GM12878 (cell line): Measurements from ENCODE around the gene NKD1. TPM values are rescaled to one million over a fixed set of nuclear protein-coding genes. Genes with fewer than 3 reads are reported as not detected.

ENCODE experiments used
- ATAC-seq: fragments of 200-7000 bp; cut with Tn5 transposase; 3 replicates; pipeline ENCODE4 v1.9.1; 2020; ENCODE audit warnings: mild to moderate bottlenecking, moderate library complexity
- BruUV-seq: library from RNA; stranded (reverse); fragments of 400-500 nt; replicated peaks from 2 replicates; lab custom pipeline; 2021; lab: Mats Ljungman, UMichigan
- CTCF ChIA-PET: fragments of 300-600 bp; sonication (Branson Sonifier 250); formaldehyde crosslinking; extraction: SDS; loops from one replicate; lab custom pipeline; 2021; ENCODE audit warnings: inconsistent platforms; lab: Yijun Ruan, JAX
- POLR2A ChIA-PET: fragments of 350-600 bp; formaldehyde crosslinking; extraction: SDS; loops from one replicate; lab custom pipeline; 2021; ENCODE audit warnings: inconsistent platforms; lab: Charles Lee
- RAD21 ChIA-PET: fragments of 300-600 bp; sonication (Branson Sonifier 250); formaldehyde crosslinking; loops from one replicate; lab custom pipeline; 2023; ENCODE audit warnings: antibody characterized with exemption; ENCODE audit not compliant: unreplicated experiment; lab: Charles Lee
- SMC1A ChIA-PET: fragments of 300-600 bp; sonication (Branson Sonifier 250); formaldehyde crosslinking; loops from one replicate; lab custom pipeline; 2023; ENCODE audit not compliant: unreplicated experiment, uncharacterized antibody; lab: Charles Lee
- DNase-seq: peaks from one replicate; pipeline ENCODE4 v3.0.0-alpha.2; 2011; ENCODE audit warnings: low read depth, low spot score
- FAIRE-seq: peaks from 3 replicates; lab custom pipeline; 2011; peaks lifted over from hg19 to GRCh38; lab: Jason Lieb, UNC
- H2AFZ ChIP-seq: 2 replicates; pipeline ENCODE4 v1.6.0; 2011; ENCODE audit warnings: low read depth, low read length, control low read depth; ENCODE audit not compliant: control insufficient read depth
- H3K27ac ChIP-seq: 2 replicates; pipeline ENCODE4 v1.5.1; 2011; ENCODE audit warnings: control low read depth; ENCODE audit not compliant: control insufficient read depth, insufficient read depth
- H3K27me3 ChIP-seq, 2 experiments: replicated peaks in 1 of 2; 2 replicates each; pipeline versions ENCODE4 v1.6.0 to v1.6.1; 2011; ENCODE audit warnings: low read length in 1 of 2; ENCODE audit not compliant: control insufficient read depth in 2 of 2, insufficient read depth in 2 of 2
- H3K36me3 ChIP-seq, 2 experiments: 2 replicates each; pipeline ENCODE4 v1.5.1; 2011; ENCODE audit warnings: low read length in 1 of 2; ENCODE audit not compliant: control insufficient read depth in 2 of 2, insufficient read depth in 2 of 2
- H3K4me1 ChIP-seq: 2 replicates; pipeline ENCODE4 v1.6.1; 2011; ENCODE audit warnings: mild to moderate bottlenecking, low read length, moderate library complexity, mixed read lengths; ENCODE audit not compliant: control insufficient read depth, insufficient read depth
- H3K4me2 ChIP-seq: 2 replicates; pipeline ENCODE4 v1.6.0; 2011; ENCODE audit warnings: control low read depth; ENCODE audit not compliant: control insufficient read depth, insufficient read depth
- H3K4me3 ChIP-seq: fragments of 200-600 bp; sonication (generic); 2 replicates; pipeline ENCODE4 v1.5.1; 2016
- H3K79me2 ChIP-seq: 2 replicates; pipeline ENCODE4 v1.6.0; 2011; ENCODE audit warnings: low read length; ENCODE audit not compliant: control insufficient read depth, insufficient read depth
- H3K9ac ChIP-seq: 2 replicates; pipeline ENCODE4 v1.8.0; 2011; ENCODE audit warnings: low read length, control low read depth, mixed read lengths; ENCODE audit not compliant: control insufficient read depth, insufficient read depth
- H3K9me3 ChIP-seq: replicated peaks from 3 replicates; pipeline ENCODE4 v1.5.1; 2011; ENCODE audit warnings: mild to moderate bottlenecking, low read length; ENCODE audit not compliant: control insufficient read depth, insufficient read depth
- H4K20me1 ChIP-seq: 2 replicates; pipeline ENCODE4 v1.6.0; 2011; ENCODE audit not compliant: control insufficient read depth, insufficient read depth
- FOXK2 ChIP-seq: fragments of 450-650 bp; IDR thresholded peaks from 2 replicates; pipeline ENCODE4 v1.6.1; 2017; ENCODE audit warnings: mild to moderate bottlenecking, moderate library complexity
- HDAC6 ChIP-seq: fragments of 200-600 bp; sonication (generic); IDR thresholded peaks from one replicate; pipeline ENCODE4 v1.8.0; 2017; ENCODE audit warnings: antibody characterized with exemption; ENCODE audit not compliant: unreplicated experiment
- IRF4 ChIP-seq: IDR thresholded peaks from 2 replicates; pipeline ENCODE4 v1.6.1; 2011; ENCODE audit warnings: low read depth, low read length
- MEF2A ChIP-seq: IDR thresholded peaks from 2 replicates; pipeline ENCODE4 v1.6.1; 2011; ENCODE audit warnings: low read depth, mild to moderate bottlenecking, low read length, moderate library complexity; ENCODE audit not compliant: insufficient read depth
- POU2F2 ChIP-seq: IDR thresholded peaks from 3 replicates; pipeline ENCODE4 v1.6.1; 2011; ENCODE audit warnings: low read depth, mild to moderate bottlenecking, low read length, borderline replicate concordance
- RAD21 ChIP-seq: IDR thresholded peaks from 2 replicates; pipeline ENCODE4 v1.6.1; 2011; ENCODE audit warnings: mild to moderate bottlenecking, low read depth, low read length, moderate library complexity; ENCODE audit not compliant: insufficient read depth
- RUNX3 ChIP-seq: IDR thresholded peaks from 2 replicates; pipeline ENCODE4 v1.6.1; 2012; ENCODE audit warnings: low read length, inconsistent platforms
- STAT1 ChIP-seq: fragments of 450-650 bp; conservative IDR thresholded peaks from 2 replicates; pipeline ENCODE4 v1.6.1; 2014; ENCODE audit warnings: antibody characterized with exemption, mild to moderate bottlenecking
- ZNF207 ChIP-seq: fragments of 450-650 bp; IDR thresholded peaks from 2 replicates; pipeline ENCODE4 v1.6.1; 2014; ENCODE audit warnings: antibody characterized with exemption, mild to moderate bottlenecking, borderline replicate concordance
- WGBS: methylation state at CpG from one replicate; pipeline ENCODE4 v1.1.6; 2016; ENCODE audit warnings: low lambda C conversion rate; ENCODE audit not compliant: insufficient replicate concordance, insufficient coverage; ENCODE audit errors: missing lambda C conversion rate; 5-methylcytosine and 5-hydroxymethylcytosine counted together
- in situ Hi-C: fragments of 300-500 bp; cut with MboI; formaldehyde crosslinking; loops from 9 replicates; pipeline ENCODE4 v1.14.3; 2018; ENCODE audit warnings: mixed read lengths
- intact Hi-C: fragments of 100-400 bp; cut with micrococcal nuclease; formaldehyde crosslinking; loops from one replicate; pipeline ENCODE4 v1.14.2; 2022; ENCODE audit not compliant: unreplicated experiment
- polyA plus RNA-seq, 11 experiments: library from polyadenylated mRNA; depleted of rRNA in 4 of 11; unstranded in 6 of 11; stranded (reverse) in 5 of 11; fragments of >200 nt; fragmentation: Nextera tagmentation in 4 of 11; fragmentation: Illumina TruSeq in 1 of 11; extraction: Ambion mirVana in 4 of 11; extraction: Trizol in 1 of 11; gene quantifications; 1 replicate in 1 of 11; 2 replicates in 10 of 11; pipeline versions ENCODE4 v1.2.1 to v1.2.3, GENCODE V29; 2011 to 2016; ENCODE audit warnings: inconsistent platforms in 2 of 11, missing spikeins in 2 of 11, low read depth in 1 of 11
- total RNA-seq, 4 experiments: library from RNA; depleted of rRNA in 3 of 4; stranded (reverse); fragments of >200 nt in 3 of 4; fragmentation: Illumina TruSeq in 1 of 4; extraction: Trizol in 1 of 4; gene quantifications; 2 replicates each; pipeline versions ENCODE4 v1.2.1 to v1.2.3, GENCODE V29; 2013 to 2021
- TF ChIP-seq, protein P1 (sequence below): IDR thresholded peaks from 2 replicates; pipeline ENCODE4 v1.6.1; 2011; ENCODE audit warnings: low read depth, low read length, improper control_type of control experiment, borderline replicate concordance
- TF ChIP-seq, protein P2 (sequence below), 3 experiments: IDR thresholded peaks in 2 of 3; conservative IDR thresholded peaks in 1 of 3; 2 replicates each; pipeline ENCODE4 v1.5.1; 2011; ENCODE audit warnings: low read depth in 3 of 3, low read length in 3 of 3, mild to moderate bottlenecking in 3 of 3, control low read depth in 2 of 3, moderate library complexity in 2 of 3, inconsistent platforms in 1 of 3, mixed read lengths in 1 of 3; ENCODE audit not compliant: control insufficient read depth in 2 of 3, insufficient read depth in 1 of 3; ENCODE audit errors: extremely low read depth in 1 of 3

NKD1 gene
- total and polyA plus RNA-seq, 10 of the 15 experiments (the other 5 are each of a cell fraction or from before 2014, with no cell fraction given): under 0.01 to 0.49 (median 0.04) TPM; not detected in 2

DNA sequence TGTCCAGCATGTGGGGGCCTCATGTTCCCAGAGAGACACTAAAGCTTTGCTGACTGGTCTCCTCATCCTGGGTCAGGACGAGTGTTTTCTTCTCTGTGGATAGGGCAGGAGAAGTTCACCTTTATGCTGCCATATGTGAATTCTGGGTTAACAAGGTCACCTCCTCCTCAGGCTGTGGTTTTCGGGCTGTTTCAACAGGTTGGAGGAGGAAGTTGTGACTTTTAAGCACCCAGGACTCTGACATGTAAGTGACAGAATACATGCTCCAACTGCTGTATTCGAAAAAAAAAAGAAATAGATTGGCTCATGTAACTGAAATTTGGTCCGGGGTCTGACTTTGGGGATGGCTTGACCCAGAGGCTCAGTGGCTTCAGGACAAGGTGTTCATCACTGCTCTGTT lies 78.7 kb downstream of the NKD1 start:
- no peak overlapping the region for H3K4me2 ChIP-seq
- no peak overlapping the region for H3K9ac ChIP-seq
- no TSS peak for BruUV-seq
- TF ChIP-seq STAT1 (no peak), ZNF207 (no peak), RUNX3 (peak; percentile 15; the same call in 1 of the 2 replicates), POU2F2 (no peak), IRF4 (no peak), FOXK2 (no peak), HDAC6 (no peak)
- TF ChIP-seq, all 136 proteins: peak for 1
- peak overlapping the region; percentile 55 for H2AFZ ChIP-seq
- peaks cover 4% of the 10 kb centered on the region for H3K4me1 ChIP-seq
- in situ Hi-C loops: no loop called here
- no peaks in the 10 kb centered on the region for H3K27me3 ChIP-seq
- ChIA-PET POLR2A (no interaction called here), RAD21 (interaction anchor here (1.0 to 1.2 kb wide), 4 partner anchors 38 to 602 kb away, joined by 3 read pairs; partner anchors contain the start of gene CNEP1R1), SMC1A (interaction anchor here (0.7 to 2.1 kb wide), 3 partner anchors 9 to 601 kb away, joined by 3 to 4 read pairs (median 4); no protein-coding TSS in a partner anchor), CTCF (interaction anchor here (1.1 to 2.8 kb wide), 4 partner anchors 20 to 180 kb away, joined by 3 to 9 read pairs (median 6); no protein-coding TSS in a partner anchor)
- no peaks in the 10 kb centered on the region for H3K36me3 ChIP-seq
- intact Hi-C loops: no loop called here
- DNase-seq: no peak
- no peaks in the 10 kb centered on the region for H3K9me3 ChIP-seq
- H3K79me2 ChIP-seq: no peaks in the 10 kb centered on the region
- no peak overlapping the region for H3K4me3 ChIP-seq
- ATAC-seq: no peak; the same call in 2 of the 3 replicates
- no peak for FAIRE-seq
- WGBS: 10% methylated on average over 4 of the region's 4 CpGs
- no peaks in the 10 kb centered on the region for H4K20me1 ChIP-seq
- no peak overlapping the region for H3K27ac ChIP-seq

DNA sequence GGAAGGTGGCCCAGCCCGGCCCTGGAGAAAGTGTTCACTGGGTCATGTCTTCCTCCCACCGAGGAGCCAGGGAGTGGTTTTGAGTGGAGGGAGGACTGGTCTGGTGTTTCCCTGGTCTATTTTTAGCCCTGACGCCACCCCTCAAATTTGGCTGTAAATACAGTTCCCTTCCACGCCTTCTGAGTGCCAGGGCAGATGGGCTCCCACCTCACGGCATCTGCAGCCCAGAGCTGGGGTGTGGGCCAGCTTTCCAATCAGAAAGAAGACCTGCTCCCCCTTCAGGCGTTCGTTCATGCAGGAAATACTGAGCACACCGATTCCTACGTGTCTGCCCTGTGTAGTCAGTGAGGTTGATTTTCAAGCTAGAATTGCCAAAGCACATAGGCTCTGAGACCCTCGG lies 79.2 kb downstream of the NKD1 start:
- 5% methylated on average over 10 of the region's 10 CpGs for WGBS
- Histone ChIP-seq H3K36me3 (no peaks in the 10 kb centered on the region), H3K27me3 (no peaks in the 10 kb centered on the region), H2AFZ (peak overlapping the region; percentile 55), H4K20me1 (no peaks in the 10 kb centered on the region), H3K27ac (no peak overlapping the region), H3K4me2 (no peak overlapping the region), H3K4me3 (no peak overlapping the region), H3K9ac (no peak overlapping the region), H3K79me2 (no peaks in the 10 kb centered on the region), H3K9me3 (no peaks in the 10 kb centered on the region), H3K4me1 (peaks cover 4% of the 10 kb centered on the region)
- ChIA-PET CTCF (interaction anchor here (0.9 to 2.8 kb wide), 5 partner anchors 20 to 267 kb away, joined by 3 to 9 read pairs (median 4); no protein-coding TSS in a partner anchor), RAD21 (interaction anchor here (1.0 to 1.2 kb wide), 4 partner anchors 38 to 602 kb away, joined by 3 read pairs; partner anchors contain the start of gene CNEP1R1), SMC1A (interaction anchor here (0.7 to 2.1 kb wide), 4 partner anchors 9 to 602 kb away, joined by 3 to 4 read pairs (median 4); no protein-coding TSS in a partner anchor), POLR2A (interaction anchor here (0.5 to 0.6 kb wide), 2 partner anchors 33 to 251 kb away, joined by 3 to 7 read pairs; no protein-coding TSS in a partner anchor)
- TF ChIP-seq, protein P1, sequence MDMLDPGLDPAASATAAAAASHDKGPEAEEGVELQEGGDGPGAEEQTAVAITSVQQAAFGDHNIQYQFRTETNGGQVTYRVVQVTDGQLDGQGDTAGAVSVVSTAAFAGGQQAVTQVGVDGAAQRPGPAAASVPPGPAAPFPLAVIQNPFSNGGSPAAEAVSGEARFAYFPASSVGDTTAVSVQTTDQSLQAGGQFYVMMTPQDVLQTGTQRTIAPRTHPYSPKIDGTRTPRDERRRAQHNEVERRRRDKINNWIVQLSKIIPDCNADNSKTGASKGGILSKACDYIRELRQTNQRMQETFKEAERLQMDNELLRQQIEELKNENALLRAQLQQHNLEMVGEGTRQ: no peak
- TF ChIP-seq MEF2A (0 out of 2 replicates have a peak, but pooled peaks have one; percentile 35), RAD21 (peak; percentile 37; the same call in 1 of the 2 replicates)
- TF ChIP-seq, protein P2, sequence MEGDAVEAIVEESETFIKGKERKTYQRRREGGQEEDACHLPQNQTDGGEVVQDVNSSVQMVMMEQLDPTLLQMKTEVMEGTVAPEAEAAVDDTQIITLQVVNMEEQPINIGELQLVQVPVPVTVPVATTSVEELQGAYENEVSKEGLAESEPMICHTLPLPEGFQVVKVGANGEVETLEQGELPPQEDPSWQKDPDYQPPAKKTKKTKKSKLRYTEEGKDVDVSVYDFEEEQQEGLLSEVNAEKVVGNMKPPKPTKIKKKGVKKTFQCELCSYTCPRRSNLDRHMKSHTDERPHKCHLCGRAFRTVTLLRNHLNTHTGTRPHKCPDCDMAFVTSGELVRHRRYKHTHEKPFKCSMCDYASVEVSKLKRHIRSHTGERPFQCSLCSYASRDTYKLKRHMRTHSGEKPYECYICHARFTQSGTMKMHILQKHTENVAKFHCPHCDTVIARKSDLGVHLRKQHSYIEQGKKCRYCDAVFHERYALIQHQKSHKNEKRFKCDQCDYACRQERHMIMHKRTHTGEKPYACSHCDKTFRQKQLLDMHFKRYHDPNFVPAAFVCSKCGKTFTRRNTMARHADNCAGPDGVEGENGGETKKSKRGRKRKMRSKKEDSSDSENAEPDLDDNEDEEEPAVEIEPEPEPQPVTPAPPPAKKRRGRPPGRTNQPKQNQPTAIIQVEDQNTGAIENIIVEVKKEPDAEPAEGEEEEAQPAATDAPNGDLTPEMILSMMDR (IDR thresholded peaks at IDR 0.05 in 2 of 3, conservative IDR thresholded peaks at IDR 0.05 in 1 of 3; ENCODE audit: control insufficient read depth in 2 of 3, extremely low read depth in 1 of 3, insufficient read depth in 1 of 3, low read depth in 3 of 3, low read length in 3 of 3): peak in 2 of 3 experiments; percentile 30 to 33; a peak in 3 of 6 replicates
- peak; percentile 68 for FAIRE-seq
- in situ Hi-C loops (no loop called here), intact Hi-C loops (no loop called here)
- peak; percentile 77 for ATAC-seq
- BruUV-seq: no TSS peak
- DNase-seq: no peak
